Neural progenitor cell (in vitro differentiated cells): ENCODE results near the gene CTNNA3. TPM values are rescaled to one million over a fixed set of nuclear protein-coding genes. Genes with fewer than 3 reads are reported as not detected.
A peak's percentile ranks its signal among the peaks of the same experiment; 100 is the strongest.

Experiments
- DNase-seq: peaks from one replicate; pipeline ENCODE4 v3.0.0-alpha.2; 2016; ENCODE audit warnings: low spot score
- H2AFZ ChIP-seq: fragments of 200-600 bp; sonication (generic); replicated peaks from 2 replicates; pipeline ENCODE4 v1.6.1; 2016; ENCODE audit warnings: antibody characterized with exemption
- H3F3A ChIP-seq: fragments of 200-600 bp; sonication (generic); 2 replicates; pipeline ENCODE4 v1.6.1; 2016; ENCODE audit warnings: antibody characterized with exemption, low read depth
- H3K27ac ChIP-seq: fragments of 200-600 bp; sonication (generic); 2 replicates; pipeline ENCODE4 v1.5.1; 2016; ENCODE audit warnings: mild to moderate bottlenecking
- H3K27me3 ChIP-seq: fragments of 200-600 bp; sonication (generic); 2 replicates; pipeline ENCODE4 v1.6.1; 2016; ENCODE audit warnings: mild to moderate bottlenecking, moderate library complexity
- H3K36me3 ChIP-seq: fragments of 200-600 bp; sonication (generic); 2 replicates; pipeline ENCODE4 v1.5.1; 2016
- H3K4me1 ChIP-seq: fragments of 200-600 bp; sonication (generic); 2 replicates; pipeline ENCODE4 v1.6.1; 2016; ENCODE audit warnings: mixed run types
- H3K4me2 ChIP-seq: fragments of 200-600 bp; sonication (generic); 2 replicates; pipeline ENCODE4 v1.6.1; 2016
- H3K4me3 ChIP-seq: fragments of 200-600 bp; sonication (generic); 2 replicates; pipeline ENCODE4 v1.5.1; 2016
- H3K79me2 ChIP-seq: fragments of 200-600 bp; sonication (generic); 2 replicates; pipeline ENCODE4 v1.6.1; 2016; ENCODE audit warnings: low read depth
- H3K9ac ChIP-seq: fragments of 200-600 bp; sonication (generic); 2 replicates; pipeline ENCODE4 v1.6.1; 2016
- H3K9me3 ChIP-seq: fragments of 200-600 bp; sonication (generic); 2 replicates; pipeline ENCODE4 v1.5.1; 2016; ENCODE audit warnings: low read depth
- H4K20me1 ChIP-seq: fragments of 200-600 bp; sonication (generic); 2 replicates; pipeline ENCODE4 v1.6.1; 2016; ENCODE audit warnings: low read depth
- H3K27ac Mint-ChIP-seq: 3 replicates; pipeline ENCODE4 v1.8.0; 2021; ENCODE audit warnings: mixed read lengths
- H3K27me3 Mint-ChIP-seq: 2 replicates; pipeline ENCODE4 v1.8.0; 2022; ENCODE audit warnings: low read depth, mild to moderate bottlenecking, inconsistent platforms, moderate library complexity, mixed read lengths; ENCODE audit not compliant: insufficient read depth
- H3K36me3 Mint-ChIP-seq: 3 replicates; pipeline ENCODE4 v1.8.0; 2021; ENCODE audit warnings: mixed read lengths
- H3K4me1 Mint-ChIP-seq: 3 replicates; pipeline ENCODE4 v1.8.0; 2021; ENCODE audit warnings: mixed read lengths
- H3K4me3 Mint-ChIP-seq: 3 replicates; pipeline ENCODE4 v1.8.0; 2021; ENCODE audit warnings: mild to moderate bottlenecking, moderate library complexity, mixed read lengths
- H3K9me3 Mint-ChIP-seq: 3 replicates; pipeline ENCODE4 v1.8.0; 2020; ENCODE audit warnings: mixed read lengths
- CTCF ChIP-seq: fragments of 200-600 bp; sonication (generic); IDR thresholded peaks from 2 replicates; pipeline ENCODE4 v1.5.1; 2017; ENCODE audit warnings: antibody characterized with exemption, mild to moderate bottlenecking
- EZH2 ChIP-seq: fragments of 200-600 bp; sonication (generic); IDR thresholded peaks from 2 replicates; pipeline ENCODE4 v1.6.1; 2017; ENCODE audit warnings: antibody characterized with exemption, mild to moderate bottlenecking, moderate library complexity
- EZH2phosphoT487 ChIP-seq: fragments of 200-600 bp; sonication (generic); IDR thresholded peaks from 2 replicates; pipeline ENCODE4 v1.6.1; 2017; ENCODE audit warnings: antibody characterized with exemption
- total RNA-seq: library from RNA; depleted of rRNA; stranded (reverse); fragments of >200 nt; gene quantifications from 2 replicates; pipeline ENCODE4 v1.2.3, GENCODE V29; 2015; ENCODE audit warnings: low replicate concordance

CTNNA3 gene
- total RNA-seq, 1 donor from 2014 or later: 12.9 TPM

DNA sequence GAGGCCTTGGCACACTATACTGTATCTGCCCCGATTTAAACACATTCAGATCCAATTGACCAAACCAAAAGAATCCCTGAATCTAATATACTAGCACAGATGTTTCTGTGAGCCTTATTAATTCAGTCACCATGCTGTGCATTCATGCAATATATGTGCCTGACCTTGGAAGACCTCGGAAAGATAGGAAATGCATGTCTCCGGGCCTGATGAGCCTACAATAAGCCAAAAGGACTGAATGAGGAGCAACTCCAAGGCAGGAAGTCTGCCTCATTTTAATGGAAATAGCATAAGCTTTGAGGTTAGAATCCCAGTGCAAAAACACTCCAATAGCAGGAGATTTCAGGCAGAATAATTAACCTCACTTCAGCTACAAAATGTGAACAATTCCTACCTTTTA, 453.5 kb downstream of the CTNNA3 start:
- Histone ChIP-seq H3K4me3 (no peak overlapping the region), H3K4me2 (no peak overlapping the region), H3K79me2 (no peaks in the 10 kb centered on the region), H3K27ac (no peak overlapping the region), H3F3A (no peaks in the 10 kb centered on the region), H3K9me3 (no peaks in the 10 kb centered on the region), H4K20me1 (no peaks in the 10 kb centered on the region), H3K36me3 (no peaks in the 10 kb centered on the region), H3K9ac (no peak overlapping the region), H3K4me1 (no peaks in the 10 kb centered on the region), H3K27me3 (no peaks in the 10 kb centered on the region), H2AFZ (peak overlapping the region; percentile 37)
- H3K27ac Mint-ChIP-seq: no peak overlapping the region
- no peaks in the 10 kb centered on the region for H3K36me3 Mint-ChIP-seq
- H3K4me1 Mint-ChIP-seq: peaks cover 19% of the 10 kb centered on the region
- H3K4me3 Mint-ChIP-seq: no peak overlapping the region
- no peak for DNase-seq
- H3K27me3 Mint-ChIP-seq: peaks cover 3% of the 10 kb centered on the region
- no peak for TF ChIP-seq EZH2phosphoT487
- no peak for TF ChIP-seq CTCF
- TF ChIP-seq EZH2: no peak
- H3K9me3 Mint-ChIP-seq: no peaks in the 10 kb centered on the region

DNA sequence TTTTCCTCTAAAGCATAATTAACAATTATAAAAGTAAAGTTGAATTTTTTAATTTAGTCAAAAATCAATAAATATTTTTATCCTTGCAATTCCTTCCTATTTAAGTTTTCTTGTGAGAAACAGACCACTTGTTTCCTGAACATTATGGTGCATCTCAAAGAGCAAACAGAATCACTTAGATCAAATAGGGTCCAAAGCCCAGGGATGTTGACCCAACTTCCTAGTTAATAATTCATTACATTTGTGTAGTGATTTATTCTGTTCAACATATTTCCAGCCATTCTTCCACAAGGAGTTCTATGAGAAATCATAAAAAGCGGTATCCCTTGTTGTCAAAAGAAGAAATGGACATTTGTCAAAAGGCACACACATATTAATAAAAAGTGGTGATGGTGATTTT, 454.5 kb downstream of the CTNNA3 start:
- peaks cover 19% of the 10 kb centered on the region for H3K4me1 Mint-ChIP-seq
- Histone ChIP-seq H3K27ac (no peak overlapping the region), H3K36me3 (no peaks in the 10 kb centered on the region), H3K4me2 (no peak overlapping the region), H4K20me1 (no peaks in the 10 kb centered on the region), H3K4me1 (no peaks in the 10 kb centered on the region), H3K27me3 (no peaks in the 10 kb centered on the region), H2AFZ (no peak overlapping the region), H3K79me2 (no peaks in the 10 kb centered on the region), H3K4me3 (no peak overlapping the region), H3F3A (no peaks in the 10 kb centered on the region), H3K9ac (no peak overlapping the region), H3K9me3 (no peaks in the 10 kb centered on the region)
- no peak for DNase-seq
- peaks cover 3% of the 10 kb centered on the region for H3K27me3 Mint-ChIP-seq
- H3K36me3 Mint-ChIP-seq: no peaks in the 10 kb centered on the region
- peak overlapping the region; percentile 33 for H3K27ac Mint-ChIP-seq
- no peak for TF ChIP-seq EZH2
- TF ChIP-seq CTCF: no peak
- TF ChIP-seq EZH2phosphoT487: no peak
- H3K4me3 Mint-ChIP-seq: no peak overlapping the region
- H3K9me3 Mint-ChIP-seq: no peaks in the 10 kb centered on the region

- Histone ChIP-seq H3K4me1 (no peaks in the 10 kb centered on the region), H3K27me3 (no peaks in the 10 kb centered on the region), H3K4me3 (no peak overlapping the region), H3K27ac (no peak overlapping the region), H4K20me1 (no peaks in the 10 kb centered on the region), H3K36me3 (no peaks in the 10 kb centered on the region), H3F3A (no peaks in the 10 kb centered on the region), H3K4me2 (no peak overlapping the region), H3K79me2 (no peaks in the 10 kb centered on the region), H3K9me3 (no peaks in the 10 kb centered on the region), H2AFZ (no peak overlapping the region), H3K9ac (no peak overlapping the region)
- DNase-seq: no peak
- no peak for TF ChIP-seq EZH2phosphoT487
- no peak for TF ChIP-seq CTCF
- TF ChIP-seq EZH2: no peak
- Mint-ChIP-seq H3K4me1 (peaks cover 19% of the 10 kb centered on the region), H3K27ac (no peak overlapping the region), H3K4me3 (no peak overlapping the region), H3K27me3 (peaks cover 3% of the 10 kb centered on the region), H3K36me3 (no peaks in the 10 kb centered on the region), H3K9me3 (no peaks in the 10 kb centered on the region)
Measured at GRCh38 chr10:67239864-67240497, 456.0 kb downstream of the CTNNA3 start.
